Ovary (tissue), 3 donors: ENCODE results near the gene SH3PXD2A.

Source experiments
- CTCF ChIP-seq, 3 donors: fragments of 450-650 bp in 2 of 3; fragments of 200-600 bp in 1 of 3; IDR thresholded peaks; one replicate each; pipeline versions ENCODE4 v1.5.1 to v1.8.0; 2016 to 2022; ENCODE audit warnings: antibody characterized with exemption in 3 of 3, mild to moderate bottlenecking in 1 of 3
- EP300 ChIP-seq: sonication (generic); formaldehyde crosslinking; IDR thresholded peaks from one replicate; pipeline ENCODE4 v1.6.1; 2017; ENCODE audit warnings: antibody characterized with exemption
- donor health status: DM: no; HTN: no; CAD: no.

- TF ChIP-seq CTCF (IDR thresholded peaks at IDR 0.05) (no peak), EP300 (no peak)
These were observed 13.9 kb downstream of the SH3PXD2A start for GRCh38 chr10:103841519-103841918.
